Middle frontal gyrus (tissue), 1 donor: ENCODE data around the gene MEF2C.

Source experiments
- DNase-seq: peaks from one replicate; pipeline ENCODE4 v3.0.0-alpha.2; 2015; ENCODE audit warnings: low spot score; ENCODE audit errors: extremely low spot score

Gene MEF2C

GRCh38 chr5:88888848-88889188 lies 5.8 kb upstream of the MEF2C start:
- DNase-seq, result no peak

- DNase-seq, result no peak
These were observed 5.3 kb upstream of the MEF2C start for GRCh38 chr5:88888291-88888690.

- DNase-seq, result no peak
These were observed 4.4 kb upstream of the MEF2C start for GRCh38 chr5:88887342-88887741.

GRCh38 chr5:88886746-88887341 lies 3.9 kb upstream of the MEF2C start:
- no peak for DNase-seq

GRCh38 chr5:88886252-88886651 lies 3.3 kb upstream of the MEF2C start:
- DNase-seq, result no peak

- no peak for DNase-seq
These were observed 2.0 kb upstream of the MEF2C start for GRCh38 chr5:88885002-88885401.

GRCh38 chr5:88884608-88884877 lies 1.6 kb upstream of the MEF2C start:
- no peak for DNase-seq

GRCh38 chr5:88883836-88884607 lies 1.0 kb upstream of the MEF2C start:
- no peak for DNase-seq

- no peak for DNase-seq
These were observed 527 bp downstream of the MEF2C start for GRCh38 chr5:88882276-88883038.

GRCh38 chr5:88881571-88881971 lies 1.4 kb downstream of the MEF2C start:
- no peak for DNase-seq

GRCh38 chr5:88880201-88880600 lies 2.8 kb downstream of the MEF2C start:
- no peak for DNase-seq

- DNase-seq, result no peak
These were observed 3.3 kb downstream of the MEF2C start for GRCh38 chr5:88879724-88880123.

- no peak for DNase-seq
These were observed 4.0 kb downstream of the MEF2C start for GRCh38 chr5:88878976-88879375.

- no peak for DNase-seq
These were observed 5.2 kb downstream of the MEF2C start for GRCh38 chr5:88877826-88878225.

GRCh38 chr5:88876714-88877113 lies 6.3 kb downstream of the MEF2C start:
- DNase-seq, result no peak

GRCh38 chr5:88875341-88876234 lies 7.4 kb downstream of the MEF2C start:
- DNase-seq, result no peak

GRCh38 chr5:88873447-88873846 lies 9.5 kb downstream of the MEF2C start:
- DNase-seq, result no peak

- no peak for DNase-seq
These were observed 10.0 kb downstream of the MEF2C start for GRCh38 chr5:88872971-88873370.

GRCh38 chr5:88870285-88870684 lies 12.7 kb downstream of the MEF2C start:
- DNase-seq, result no peak

- no peak for DNase-seq
These were observed 14.4 kb downstream of the MEF2C start for GRCh38 chr5:88868468-88869068.

GRCh38 chr5:88867638-88868037 lies 15.3 kb downstream of the MEF2C start:
- no peak for DNase-seq
